Neural crest cell (in vitro differentiated cells): ENCODE measurements around the gene ACOT13. TPM values are rescaled to one million over a fixed set of nuclear protein-coding genes. Genes with fewer than 3 reads are reported as not detected.
"Not testable (repeated sequence)": the region's sequence is repeated elsewhere in the genome, so short reads cannot be mapped to it uniquely, and the experiment has no call there.

Experiments used
- DNase-seq: peaks from one replicate; pipeline ENCODE4 v3.0.0; 2021; ENCODE audit warnings: low read depth, mixed read lengths, low spot score
- H3K27ac Mint-ChIP-seq: one replicate; pipeline ENCODE4 v1.8.0; 2021; ENCODE audit warnings: mild to moderate bottlenecking, mixed read lengths; ENCODE audit not compliant: unreplicated experiment
- H3K27me3 Mint-ChIP-seq: 2 replicates; pipeline ENCODE4 v1.8.0; 2021; ENCODE audit warnings: low read depth, mild to moderate bottlenecking, mixed read lengths
- H3K36me3 Mint-ChIP-seq: 2 replicates; pipeline ENCODE4 v1.8.0; 2021; ENCODE audit warnings: low read depth, mild to moderate bottlenecking, mixed read lengths
- H3K4me1 Mint-ChIP-seq: 2 replicates; pipeline ENCODE4 v1.8.0; 2021; ENCODE audit warnings: mixed read lengths
- H3K4me3 Mint-ChIP-seq: one replicate; pipeline ENCODE4 v1.8.0; 2021; ENCODE audit warnings: mild to moderate bottlenecking, mixed read lengths
- H3K9me3 Mint-ChIP-seq: 2 replicates; pipeline ENCODE4 v1.8.0; 2021; ENCODE audit warnings: mixed read lengths
- total RNA-seq: library from RNA; stranded (reverse); gene quantifications from 2 replicates; pipeline ENCODE4 v1.2.1, GENCODE V29; 2021
- TF ChIP-seq, protein P1 (sequence below): fragments of 200-600 bp; sonication (generic); conservative IDR thresholded peaks from 2 replicates; pipeline ENCODE4 v1.5.0; 2021; ENCODE audit warnings: antibody characterized with exemption, mild to moderate bottlenecking

ACOT13 gene
- total RNA-seq, 1 donor from 2014 or later = 27.4 TPM

DNA sequence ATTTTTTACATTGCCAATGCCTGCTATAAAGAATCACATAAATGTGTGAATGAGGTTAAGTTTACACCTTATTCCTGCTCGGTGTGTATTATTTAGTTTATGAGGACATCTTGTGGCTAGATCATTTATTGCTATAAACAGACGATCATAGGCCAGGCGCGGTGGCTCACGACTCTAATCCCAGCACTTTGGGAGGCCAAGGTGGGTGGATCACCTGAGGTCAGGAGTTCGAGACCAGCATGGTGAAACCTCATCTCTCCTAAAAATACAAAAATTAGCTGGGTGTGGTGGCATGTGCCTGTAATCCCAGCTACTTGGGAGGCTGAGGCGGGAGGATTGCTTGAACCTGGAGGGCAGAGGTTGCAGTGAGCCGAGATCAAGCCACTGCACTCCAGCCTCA is 28.8 kb downstream of the ACOT13 start:
- not testable (repeated sequence) for H3K4me1 Mint-ChIP-seq, H3K9me3 Mint-ChIP-seq, H3K36me3 Mint-ChIP-seq, H3K4me3 Mint-ChIP-seq, H3K27me3 Mint-ChIP-seq, H3K27ac Mint-ChIP-seq
- TF ChIP-seq, protein P1, sequence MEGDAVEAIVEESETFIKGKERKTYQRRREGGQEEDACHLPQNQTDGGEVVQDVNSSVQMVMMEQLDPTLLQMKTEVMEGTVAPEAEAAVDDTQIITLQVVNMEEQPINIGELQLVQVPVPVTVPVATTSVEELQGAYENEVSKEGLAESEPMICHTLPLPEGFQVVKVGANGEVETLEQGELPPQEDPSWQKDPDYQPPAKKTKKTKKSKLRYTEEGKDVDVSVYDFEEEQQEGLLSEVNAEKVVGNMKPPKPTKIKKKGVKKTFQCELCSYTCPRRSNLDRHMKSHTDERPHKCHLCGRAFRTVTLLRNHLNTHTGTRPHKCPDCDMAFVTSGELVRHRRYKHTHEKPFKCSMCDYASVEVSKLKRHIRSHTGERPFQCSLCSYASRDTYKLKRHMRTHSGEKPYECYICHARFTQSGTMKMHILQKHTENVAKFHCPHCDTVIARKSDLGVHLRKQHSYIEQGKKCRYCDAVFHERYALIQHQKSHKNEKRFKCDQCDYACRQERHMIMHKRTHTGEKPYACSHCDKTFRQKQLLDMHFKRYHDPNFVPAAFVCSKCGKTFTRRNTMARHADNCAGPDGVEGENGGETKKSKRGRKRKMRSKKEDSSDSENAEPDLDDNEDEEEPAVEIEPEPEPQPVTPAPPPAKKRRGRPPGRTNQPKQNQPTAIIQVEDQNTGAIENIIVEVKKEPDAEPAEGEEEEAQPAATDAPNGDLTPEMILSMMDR = peak; percentile 72
- peak; percentile 11 for DNase-seq

DNA sequence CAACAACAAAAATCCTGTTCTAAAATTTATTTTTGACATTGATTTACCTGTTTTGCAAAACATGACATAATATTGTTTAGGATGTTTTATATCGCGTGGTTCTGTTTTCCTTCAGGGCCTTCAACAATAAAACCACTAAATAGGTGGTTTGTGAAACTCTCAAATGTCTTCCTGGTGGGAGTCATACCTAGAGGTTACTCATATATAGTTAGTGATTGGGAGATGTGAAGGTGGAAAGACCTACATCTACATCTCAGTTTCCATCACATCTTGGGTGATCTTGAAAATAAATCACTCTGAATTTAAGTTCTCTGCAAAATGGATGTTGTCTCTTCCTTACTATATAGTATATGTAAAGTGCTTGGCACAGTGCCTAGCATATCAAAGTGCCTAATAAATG is 29.2 kb downstream of the ACOT13 start:
- no peak for DNase-seq
- Mint-ChIP-seq H3K27me3 (no peaks in the 10 kb centered on the region), H3K9me3 (no peaks in the 10 kb centered on the region), H3K27ac (no peak overlapping the region), H3K4me1 (no peaks in the 10 kb centered on the region), H3K36me3 (no peaks in the 10 kb centered on the region), H3K4me3 (no peak overlapping the region)
- TF ChIP-seq, protein P1 = no peak

DNA sequence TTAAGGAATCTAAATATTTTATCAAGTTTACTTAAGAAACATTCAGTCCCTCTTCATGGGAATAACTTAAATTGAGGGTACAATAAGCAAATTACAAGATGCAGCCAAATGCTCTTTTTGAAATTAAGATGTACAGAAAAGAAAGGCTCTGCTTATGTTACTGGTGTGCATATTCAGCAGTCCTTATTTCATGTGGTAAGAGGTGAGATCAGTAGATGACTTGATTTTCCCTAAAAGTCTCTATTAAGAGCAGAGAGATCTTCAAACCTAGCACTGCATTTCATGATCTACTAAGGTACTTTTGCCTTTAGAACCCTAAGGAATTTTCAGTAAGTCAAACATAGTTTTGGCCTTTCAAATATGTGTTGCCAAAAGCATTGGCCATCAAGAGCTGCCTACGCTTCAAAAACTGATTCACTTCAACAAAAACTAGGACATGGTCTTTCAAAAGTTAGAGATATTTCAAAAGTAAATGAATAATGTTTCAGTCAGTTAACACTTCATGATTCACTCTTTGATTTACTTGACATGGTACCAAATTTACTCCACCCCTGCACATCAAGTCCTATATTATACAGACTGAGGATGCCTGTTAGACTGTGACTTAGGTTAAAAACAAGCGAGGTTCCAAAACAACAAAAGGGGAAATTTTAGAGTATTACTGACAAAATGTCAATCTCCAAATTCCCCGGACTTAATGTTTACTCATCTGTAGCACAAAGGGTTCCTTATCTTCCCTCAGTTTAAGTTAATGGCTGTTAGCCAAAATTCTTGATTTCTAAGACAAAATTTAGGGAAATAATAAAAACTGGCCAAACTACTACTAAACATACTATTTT is 32.9 kb downstream of the ACOT13 start:
- Mint-ChIP-seq H3K4me1 (no peaks in the 10 kb centered on the region), H3K4me3 (no peak overlapping the region), H3K27ac (no peak overlapping the region), H3K27me3 (no peaks in the 10 kb centered on the region), H3K36me3 (peaks cover 2% of the 10 kb centered on the region), H3K9me3 (no peaks in the 10 kb centered on the region)
- DNase-seq = no peak
- TF ChIP-seq, protein P1 = no peak

DNA sequence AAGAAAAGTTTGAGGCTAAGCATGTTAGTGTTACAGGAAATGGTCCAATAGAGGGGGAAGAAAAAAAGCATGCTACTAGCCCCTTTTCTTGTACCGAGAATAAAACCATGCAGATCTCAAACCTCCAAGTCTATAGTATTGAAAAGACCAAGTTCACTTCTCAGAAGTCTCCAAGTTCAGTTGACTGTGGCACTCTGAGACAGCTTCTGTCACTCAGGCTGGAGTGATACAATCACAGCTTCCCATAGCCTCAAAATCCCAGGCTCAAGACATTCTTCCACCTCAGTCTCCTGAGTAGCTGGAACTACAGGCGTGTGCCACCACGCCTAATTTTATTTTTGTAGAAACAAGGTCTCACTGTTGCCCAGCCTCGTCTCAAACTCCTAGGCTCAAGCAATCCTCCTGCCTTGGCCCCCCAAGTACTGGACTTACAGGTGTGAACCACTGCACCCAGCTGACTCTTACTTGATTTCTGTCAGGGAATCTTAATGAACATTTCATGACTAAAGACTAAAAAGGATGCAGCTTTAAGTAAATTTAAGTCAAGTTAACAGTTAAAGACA is 35.9 kb downstream of the ACOT13 start:
- Mint-ChIP-seq H3K4me3 (no peak overlapping the region), H3K9me3 (no peaks in the 10 kb centered on the region), H3K36me3 (peaks cover 5% of the 10 kb centered on the region), H3K27ac (no peak overlapping the region), H3K27me3 (no peaks in the 10 kb centered on the region), H3K4me1 (no peaks in the 10 kb centered on the region)
- TF ChIP-seq, protein P1 = no peak
- no peak for DNase-seq

DNA sequence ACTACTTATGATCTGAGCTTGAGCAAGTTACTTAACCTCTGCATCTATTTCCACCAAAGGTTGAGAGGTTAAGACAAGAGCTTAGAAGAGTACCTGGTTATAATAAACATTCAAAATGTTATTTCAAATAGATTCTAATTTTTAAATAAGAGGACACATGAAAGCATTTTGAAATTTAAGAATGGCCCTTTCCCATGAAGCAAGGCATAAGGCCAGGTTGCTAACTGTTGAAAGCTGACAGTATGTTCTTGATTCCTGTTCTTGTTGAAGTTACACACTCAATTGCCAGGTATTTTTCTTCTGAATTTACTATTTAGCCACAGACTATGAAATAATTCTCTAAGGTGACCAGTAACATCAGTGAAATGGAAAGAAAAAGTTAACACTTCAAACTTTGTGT is 37.6 kb downstream of the ACOT13 start:
- peaks cover 6% of the 10 kb centered on the region for H3K36me3 Mint-ChIP-seq
- TF ChIP-seq, protein P1 = no peak

More for the DNA sequence above, 37.6 kb downstream of the ACOT13 start:
- no peak for DNase-seq
- H3K9me3 Mint-ChIP-seq = no peaks in the 10 kb centered on the region
- H3K27me3 Mint-ChIP-seq = no peaks in the 10 kb centered on the region
- H3K4me3 Mint-ChIP-seq = no peak overlapping the region
- no peak overlapping the region for H3K27ac Mint-ChIP-seq
- no peaks in the 10 kb centered on the region for H3K4me1 Mint-ChIP-seq
